Hematopoietic multipotent progenitor cell treated with erythropoietin and hydrocortisone succinate and interleukin-3 and kit ligand, for 6 days (in vitro differentiated cells): ENCODE results near the gene ELF5.

ENCODE experiments used
- DNase-seq: peaks from one replicate; pipeline ENCODE4 v3.0.0-alpha.2; 2015

Gene ELF5

DNA sequence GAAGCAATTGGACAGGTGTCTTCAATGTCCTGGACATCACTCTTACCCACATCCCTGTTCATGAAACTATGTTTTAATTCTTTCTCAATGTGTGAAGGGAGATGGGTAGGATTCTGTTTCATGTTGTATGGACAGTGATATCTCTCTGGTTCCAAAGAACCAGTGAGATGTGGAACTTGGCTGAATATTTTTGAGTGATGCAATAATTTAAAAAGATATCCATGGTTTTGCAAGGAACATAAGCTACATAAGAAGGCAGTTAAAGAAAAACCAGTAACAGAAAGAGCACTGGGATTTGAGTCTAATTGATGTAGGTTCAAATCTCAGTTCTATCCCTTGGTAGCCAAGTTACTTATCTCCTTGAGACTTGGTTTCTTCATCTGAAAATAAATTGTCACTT is 7.7 kb upstream of the ELF5 start:
- no peak for DNase-seq

GRCh38 chr11:34519595-34520235 is 6.1 kb upstream of the ELF5 start:
- no peak for DNase-seq

GRCh38 chr11:34516247-34517040 is 2.9 kb upstream of the ELF5 start:
- DNase-seq: no peak

DNA sequence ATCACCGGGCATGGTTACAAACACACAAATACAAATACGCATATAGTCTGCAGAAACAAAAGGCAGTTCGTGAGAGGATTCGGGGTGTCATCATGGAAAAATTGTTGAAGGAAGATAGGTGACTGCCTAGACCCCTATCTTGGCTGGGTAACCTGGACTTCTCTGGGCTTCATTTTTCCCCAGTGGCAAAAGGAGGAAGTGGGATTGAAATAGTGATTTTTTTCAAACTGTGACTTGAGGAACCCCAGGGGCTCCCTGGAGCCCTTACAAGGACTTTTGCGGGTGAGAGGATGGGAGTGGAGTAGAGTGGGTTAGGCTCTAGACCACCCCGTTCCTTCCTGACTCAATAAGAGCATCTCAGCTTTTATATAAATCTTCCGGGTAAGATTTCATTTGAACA is 1.0 kb upstream of the ELF5 start:
- DNase-seq: no peak

DNA sequence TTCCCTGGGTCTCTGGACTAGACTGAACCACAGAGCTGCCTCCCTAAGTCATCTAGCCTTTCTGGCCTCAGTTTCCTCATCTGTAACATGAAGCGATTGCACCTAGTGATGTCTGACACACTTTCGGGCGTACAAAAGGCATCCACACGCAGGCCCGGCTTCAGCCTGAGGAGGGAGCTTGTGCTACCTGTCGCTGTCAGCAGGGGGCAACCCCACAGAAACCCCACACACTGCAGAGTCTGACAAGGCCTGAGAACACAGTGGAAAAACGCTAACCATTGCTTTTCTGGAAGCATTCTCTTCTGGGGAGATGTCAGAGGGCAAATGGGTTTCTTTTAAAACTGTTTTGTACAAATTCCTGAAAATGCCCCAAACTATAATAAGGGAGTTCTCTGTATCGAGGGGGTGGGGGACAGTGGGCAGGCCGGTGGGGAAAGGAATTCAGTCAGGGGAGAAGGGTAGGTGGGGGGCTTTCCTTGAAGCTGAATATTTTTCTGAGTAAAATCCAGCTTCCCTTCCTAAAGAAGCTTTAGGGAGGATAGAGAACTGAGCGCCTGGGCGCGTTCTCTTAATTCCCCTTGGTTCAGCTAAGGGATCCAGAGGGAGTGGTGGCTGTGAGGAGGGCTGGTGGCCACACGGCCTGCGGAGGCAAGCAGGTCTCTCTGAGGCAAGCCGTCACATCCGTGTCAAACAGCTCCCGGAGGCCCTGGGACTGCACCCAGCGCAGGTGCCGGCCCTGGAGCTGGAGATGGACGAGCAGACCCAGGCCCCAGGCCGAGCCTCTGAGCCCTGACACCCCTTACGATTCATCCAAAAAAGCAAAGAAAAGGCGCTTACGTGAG is 533 bp downstream of the ELF5 start:
- peak; percentile 78 for DNase-seq

DNA sequence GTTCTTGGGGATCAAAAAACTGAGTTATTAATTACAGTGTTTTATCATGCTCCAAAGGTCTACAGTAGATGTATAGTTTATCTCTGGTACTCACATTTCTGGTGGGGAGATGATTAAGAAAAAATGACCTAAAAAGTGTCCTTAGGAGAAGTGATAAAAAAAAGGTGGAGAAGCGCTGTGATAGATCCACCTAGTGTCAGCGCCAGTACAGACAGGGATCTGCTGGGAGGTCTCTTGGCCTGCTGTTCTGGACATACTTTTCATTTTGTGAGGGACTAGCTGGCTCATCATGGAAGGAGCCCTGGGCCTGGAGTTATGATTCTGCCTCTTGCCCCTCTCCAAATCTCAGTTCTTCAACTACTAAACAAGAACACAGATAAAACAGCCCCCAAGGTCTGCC is 2.9 kb downstream of the ELF5 start:
- peak; percentile 36 for DNase-seq

DNA sequence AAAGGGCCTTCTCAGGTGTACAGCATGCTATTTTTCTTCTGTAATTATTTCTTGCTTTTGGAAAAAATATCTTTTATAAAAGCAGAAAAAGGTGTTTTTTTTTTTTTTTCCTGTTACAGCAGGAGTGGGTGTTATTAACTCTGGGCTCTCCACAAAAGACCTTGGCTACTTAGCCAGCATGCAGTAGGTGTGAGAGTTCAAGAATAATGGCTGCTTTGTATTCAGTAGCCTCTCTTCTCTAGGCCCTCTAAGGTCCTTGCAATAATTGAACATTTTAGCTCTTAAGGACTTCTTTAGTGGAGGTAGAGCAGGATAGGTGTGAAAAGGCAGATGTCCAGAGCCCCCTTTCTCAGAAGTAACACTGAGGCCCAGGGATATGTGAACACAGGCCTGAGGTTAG is 3.4 kb downstream of the ELF5 start:
- no peak for DNase-seq

DNA sequence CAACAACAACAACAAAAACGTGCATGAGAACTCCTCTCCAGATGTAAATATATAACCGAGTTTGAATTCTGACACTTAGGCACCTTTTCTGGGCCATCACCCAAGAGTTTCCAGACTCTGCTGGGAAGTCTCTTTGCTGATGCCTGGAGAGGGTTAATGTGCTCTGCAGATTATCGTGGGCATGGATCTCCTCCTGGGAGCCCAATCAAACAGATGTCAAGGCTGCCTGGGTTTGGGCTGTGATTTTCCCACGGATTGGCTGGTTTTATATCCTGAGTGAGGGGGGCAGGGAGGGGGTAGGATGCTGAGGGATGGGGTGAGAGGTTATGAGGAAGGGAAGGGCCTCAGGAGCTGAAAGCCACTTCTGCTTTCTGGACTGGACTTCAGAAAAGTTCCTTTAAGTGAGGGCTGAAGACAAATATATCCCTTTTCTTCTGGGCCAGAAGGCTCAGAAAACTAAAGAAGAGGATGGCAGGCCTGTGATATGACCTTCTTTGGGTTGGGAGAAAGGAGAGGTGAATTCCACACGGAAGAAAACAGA is 4.2 kb downstream of the ELF5 start:
- no peak for DNase-seq

DNA sequence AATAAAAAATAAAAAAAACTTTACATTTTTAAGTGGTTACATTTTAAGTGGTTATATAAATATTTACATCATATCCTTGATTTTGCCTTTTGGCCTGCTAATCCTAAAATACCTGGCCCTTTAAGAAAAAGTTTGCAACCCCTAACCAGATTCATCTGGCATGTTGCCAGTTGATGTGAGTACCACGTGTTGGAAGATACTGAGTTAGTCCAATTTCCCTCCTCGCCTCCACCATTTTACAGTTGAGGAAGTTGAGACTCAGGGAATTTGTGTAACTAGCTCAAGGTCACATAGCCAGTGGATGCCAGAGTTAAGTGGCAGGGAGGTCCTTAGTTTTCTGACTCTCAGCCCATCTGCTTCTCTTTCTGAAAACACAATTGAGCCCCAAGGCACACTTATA is 5.1 kb downstream of the ELF5 start:
- DNase-seq: peak; percentile 25

DNA sequence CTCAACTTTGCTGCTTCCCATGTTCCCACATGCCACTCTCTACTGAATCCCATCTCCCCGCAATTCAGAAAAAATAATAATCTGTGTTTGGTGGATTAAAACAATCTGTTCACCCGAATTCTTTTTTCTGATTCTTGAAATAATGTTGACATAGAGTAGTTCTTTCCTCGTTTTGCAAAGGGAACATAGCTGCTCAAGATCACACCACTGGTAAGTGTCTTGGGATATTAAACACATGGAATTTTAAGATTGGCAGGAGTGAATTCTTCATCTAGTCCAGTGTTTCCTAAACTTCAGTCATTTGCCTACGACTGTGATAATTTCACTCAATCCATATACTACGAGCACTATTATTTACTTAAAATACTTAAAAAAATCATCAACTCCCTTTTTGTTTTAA is 6.0 kb downstream of the ELF5 start:
- DNase-seq: no peak

GRCh38 chr11:34507156-34507555 is 6.4 kb downstream of the ELF5 start:
- DNase-seq: no peak

GRCh38 chr11:34505874-34506273 is 7.7 kb downstream of the ELF5 start:
- no peak for DNase-seq

DNA sequence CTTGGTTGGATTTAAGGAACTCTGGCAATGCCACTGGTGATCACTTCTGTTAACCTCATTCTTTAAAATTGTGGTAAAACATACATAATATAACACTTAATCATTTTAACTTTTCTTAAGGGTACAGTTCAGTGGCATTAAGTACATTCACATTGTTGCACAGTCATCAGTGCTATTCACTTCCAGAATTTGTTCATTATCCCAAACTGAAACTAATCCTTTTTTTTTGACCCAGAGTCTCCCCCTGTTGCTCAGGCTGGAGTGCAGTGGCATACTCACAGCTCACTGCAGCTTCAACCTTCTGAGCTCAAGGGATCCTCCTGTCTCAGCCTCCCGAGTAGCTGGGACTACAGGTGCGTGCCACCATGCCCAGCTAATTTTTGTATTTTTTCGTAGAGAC is 10.6 kb downstream of the ELF5 start:
- no peak for DNase-seq

GRCh38 chr11:34501949-34502348 is 11.6 kb downstream of the ELF5 start:
- DNase-seq: peak; percentile 52

DNA sequence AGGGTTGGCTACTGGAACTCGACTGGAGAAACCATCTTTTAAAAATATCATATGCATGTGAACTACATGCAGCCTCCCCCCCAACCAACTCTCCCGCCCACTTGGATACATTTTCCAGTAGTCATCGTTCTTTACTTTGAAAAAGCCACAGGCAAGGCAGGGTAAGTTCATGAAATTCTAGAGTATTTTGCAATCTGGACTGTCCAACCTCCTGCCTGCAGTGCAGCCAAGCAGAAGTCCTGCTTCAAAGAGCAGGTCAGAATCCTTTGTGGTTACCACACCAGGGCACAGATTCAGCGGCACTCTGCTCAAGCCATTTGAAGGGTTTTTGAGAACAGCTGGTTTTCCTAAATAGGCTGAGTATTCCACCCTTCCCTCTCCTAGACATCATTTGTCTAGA is 12.1 kb downstream of the ELF5 start:
- peak; percentile 9 for DNase-seq

DNA sequence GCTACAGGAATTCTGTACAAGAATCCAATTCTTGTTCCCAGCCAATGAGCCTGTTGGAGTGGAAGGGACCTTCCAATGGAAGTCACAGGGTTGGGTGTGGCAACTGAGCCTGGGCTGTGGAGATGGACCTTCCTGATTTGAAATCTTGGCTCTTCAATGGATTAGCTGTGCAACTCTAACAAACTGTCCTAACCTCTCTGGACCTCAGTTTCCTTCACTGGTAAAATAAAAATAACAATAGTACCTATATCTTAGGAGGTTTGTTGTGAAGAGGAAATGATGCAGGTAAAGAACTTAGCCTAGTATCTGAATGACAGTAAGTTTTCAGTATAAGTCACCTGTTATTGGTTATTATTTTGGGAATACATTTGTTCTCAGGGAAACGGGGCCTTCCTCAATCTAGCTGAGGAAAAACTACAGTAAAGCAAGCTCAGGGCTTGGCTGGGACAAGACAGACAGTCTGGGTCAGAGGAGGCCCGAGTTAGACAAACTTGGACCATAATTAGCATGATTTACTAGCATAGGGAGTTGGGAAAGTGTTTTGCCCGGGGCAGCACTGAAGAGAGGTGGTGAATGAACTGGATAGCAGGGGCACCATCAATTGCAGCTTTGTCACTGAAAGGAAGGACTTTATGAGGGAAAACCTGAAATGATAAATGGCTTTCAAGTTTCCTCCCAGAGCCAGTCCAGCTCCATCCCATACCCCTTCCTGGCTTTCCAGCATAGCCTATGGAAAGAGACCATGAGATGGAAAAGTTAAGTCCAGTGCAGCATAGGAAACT is 13.7 kb downstream of the ELF5 start:
- no peak for DNase-seq

GRCh38 chr11:34495724-34496377 is 17.7 kb downstream of the ELF5 start:
- DNase-seq: no peak

DNA sequence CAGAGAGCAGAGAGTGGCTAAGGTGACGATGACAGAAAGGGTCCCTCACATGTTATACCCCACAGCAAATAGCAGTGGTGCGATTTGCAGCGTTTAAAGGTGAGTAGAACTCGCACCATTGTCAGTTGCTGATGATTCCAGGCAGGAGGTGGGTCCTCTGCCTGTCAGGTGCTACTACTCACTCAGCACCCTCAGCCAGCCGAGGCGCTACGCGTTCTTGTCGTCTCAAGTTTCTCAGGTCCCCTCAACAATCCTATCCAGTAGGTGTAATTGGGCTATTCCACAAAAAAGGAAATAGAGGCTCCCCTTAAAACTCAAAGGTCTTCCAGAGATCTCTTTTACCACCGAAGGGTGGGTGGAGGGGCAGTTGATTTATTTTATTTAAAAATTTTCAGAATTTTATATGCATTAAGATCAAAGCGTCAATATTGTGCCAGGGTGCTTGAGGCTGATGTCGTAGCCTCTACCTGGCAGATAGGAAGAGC is 18.3 kb downstream of the ELF5 start:
- DNase-seq: no peak

- no peak for DNase-seq
These were observed 19.5 kb downstream of the ELF5 start for GRCh38 chr11:34493926-34494595.

DNA sequence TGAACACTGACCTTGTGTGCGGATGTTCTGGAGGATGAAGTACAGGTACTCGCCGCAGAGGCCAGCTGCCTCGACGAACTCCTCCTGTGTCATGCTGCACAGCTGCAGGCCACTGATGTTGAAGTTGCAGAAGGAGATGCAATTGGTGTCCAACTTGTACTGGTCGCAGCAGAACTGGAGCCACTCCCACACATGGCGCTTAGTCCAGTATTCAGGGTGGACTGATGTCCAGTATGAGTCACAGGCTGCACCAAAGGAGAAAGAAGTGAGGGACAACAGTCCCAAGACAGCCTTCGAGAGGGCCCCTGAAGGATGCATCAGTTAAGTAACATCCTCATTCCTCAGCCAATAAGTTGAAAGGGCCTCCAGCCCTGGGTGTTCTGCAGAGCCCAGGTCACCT is 20.1 kb downstream of the ELF5 start:
- no peak for DNase-seq

DNA sequence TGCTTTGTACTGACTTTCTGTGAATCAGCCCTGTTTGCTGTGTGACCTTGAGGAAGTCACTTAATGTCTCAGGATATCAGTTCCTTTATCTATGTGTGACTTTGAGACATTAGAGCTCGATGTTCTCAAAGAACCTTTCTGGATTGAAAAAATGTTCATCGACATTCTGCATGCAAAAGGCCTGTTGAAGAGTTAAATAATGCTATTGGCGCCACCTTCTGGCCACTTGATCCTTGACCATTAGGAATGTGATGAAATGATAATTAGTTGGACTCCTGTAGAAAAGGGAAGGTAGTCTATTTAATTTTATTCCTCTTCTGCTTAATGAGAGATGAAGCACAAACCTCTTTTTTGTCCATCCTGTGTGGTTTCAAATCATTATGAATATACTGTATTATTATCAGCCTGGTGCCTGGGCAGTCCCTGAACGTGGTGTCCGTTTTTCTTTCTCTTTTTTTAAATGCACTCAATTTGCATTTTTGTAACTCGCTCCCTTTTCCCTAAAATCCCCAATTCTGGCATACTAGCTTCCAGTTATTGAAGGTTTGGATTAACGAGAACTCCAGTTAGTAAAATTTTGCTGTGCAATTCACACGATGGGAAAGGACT is 20.7 kb downstream of the ELF5 start:
- DNase-seq: peak; percentile 92
